Skin epidermis (tissue), 12 donors: ENCODE data around the gene TXNRD2.

Experiments
- H3K27ac ChIP-seq, 21 experiments: fragments of 200-600 bp; sonication (generic) in 11 of 21; one replicate each; pipeline ENCODE4 v1.5.0; 2020; ENCODE audit warnings: mild to moderate bottlenecking in 3 of 21, inconsistent platforms in 2 of 21, moderate library complexity in 2 of 21
- H3K4me3 ChIP-seq, 7 experiments: fragments of 200-600 bp; sonication (generic) in 2 of 7; one replicate each; pipeline ENCODE4 v1.5.0; 2020; ENCODE audit warnings: inconsistent platforms in 2 of 7, mild to moderate bottlenecking in 2 of 7, moderate library complexity in 1 of 7

The TXNRD2 gene

GRCh38 chr22:19941365-19942082 is at the start of gene TXNRD2, which contains the start of gene COMT:
TSS of gene TXNRD2 (minus strand) at chr22:19941818. CDS start at chr22:19941803, 15 bp downstream.
TSS of gene COMT (plus strand) at chr22:19941772. CDS start at chr22:19962527, 20,755 bp downstream.
- Histone ChIP-seq H3K4me3 (peak within 1 kb of the TSS; percentile 55 to 83 (median 69)), H3K27ac (peak within 1 kb of the TSS; percentile 75 to 99 (median 93))

GRCh38 chr22:19991395-19991644 is 49.7 kb upstream of the TXNRD2 start:
- peak overlapping the region in 2 of 21 experiments; percentile 31 to 46 for H3K27ac ChIP-seq
- H3K4me3 ChIP-seq = no peak overlapping the region

GRCh38 chr22:19990609-19991394 is 49.2 kb upstream of the TXNRD2 start:
- peak overlapping the region in 3 of 21 experiments; percentile 18 to 31 (median 21) for H3K27ac ChIP-seq

GRCh38 chr22:19990188-19990587 is 48.6 kb upstream of the TXNRD2 start:
- H3K4me3 ChIP-seq = no peak overlapping the region
- no peak overlapping the region for H3K27ac ChIP-seq

More at GRCh38 chr22:19990609-19991394, 49.2 kb upstream of the TXNRD2 start:
- no peak overlapping the region for H3K4me3 ChIP-seq

GRCh38 chr22:19989725-19990067 is 48.1 kb upstream of the TXNRD2 start:
- Histone ChIP-seq H3K27ac (peak overlapping the region in 2 of 21 experiments; percentile 30 to 43), H3K4me3 (no peak overlapping the region)

GRCh38 chr22:19988965-19989724 is 47.5 kb upstream of the TXNRD2 start:
- Histone ChIP-seq H3K4me3 (no peak overlapping the region), H3K27ac (peak overlapping the region in 2 of 21 experiments; percentile 30 to 43)

GRCh38 chr22:19988331-19988808 is 46.8 kb upstream of the TXNRD2 start:
- Histone ChIP-seq H3K27ac (no peak overlapping the region), H3K4me3 (no peak overlapping the region)

GRCh38 chr22:19987394-19988306 is 46.0 kb upstream of the TXNRD2 start:
- H3K4me3 ChIP-seq = peak overlapping the region in 2 of 7 experiments; percentile 66 to 71

GRCh38 chr22:19986410-19987341 is 45.1 kb upstream of the TXNRD2 start:
- peak overlapping the region in 20 of 21 experiments; percentile 1 to 88 (median 70) for H3K27ac ChIP-seq
- peak overlapping the region; percentile 54 to 71 (median 64) for H3K4me3 ChIP-seq

More at GRCh38 chr22:19987394-19988306, 46.0 kb upstream of the TXNRD2 start:
- peak overlapping the region in 2 of 21 experiments; percentile 81 to 84 for H3K27ac ChIP-seq

- H3K4me3 ChIP-seq = peak overlapping the region; percentile 54 to 71 (median 64)
- peak overlapping the region in 7 of 21 experiments; percentile 18 to 88 (median 70) for H3K27ac ChIP-seq
These were observed 44.4 kb upstream of the TXNRD2 start for GRCh38 chr22:19986011-19986409.

GRCh38 chr22:19984851-19985811 is 43.5 kb upstream of the TXNRD2 start:
- Histone ChIP-seq H3K4me3 (no peak overlapping the region), H3K27ac (peak overlapping the region in 1 of 21 experiments; percentile 47)

GRCh38 chr22:19984201-19984753 is 42.7 kb upstream of the TXNRD2 start:
- Histone ChIP-seq H3K27ac (peak overlapping the region in 4 of 21 experiments; percentile 4 to 47 (median 27)), H3K4me3 (no peak overlapping the region)

GRCh38 chr22:19983741-19984140 is 42.1 kb upstream of the TXNRD2 start:
- Histone ChIP-seq H3K27ac (peak overlapping the region in 3 of 21 experiments; percentile 4 to 36 (median 18)), H3K4me3 (no peak overlapping the region)

- peak overlapping the region in 1 of 21 experiments; percentile 49 for H3K27ac ChIP-seq
- no peak overlapping the region for H3K4me3 ChIP-seq
These were observed 41.5 kb upstream of the TXNRD2 start for GRCh38 chr22:19982991-19983578.

GRCh38 chr22:19981961-19982920 is 40.6 kb upstream of the TXNRD2 start:
- no peak overlapping the region for H3K4me3 ChIP-seq
- H3K27ac ChIP-seq = no peak overlapping the region
